OCI-LY1 (cell line): Measurements from ENCODE around the gene PTPRS.

Experiments
- H2AFZ ChIP-seq: fragments of 200-600 bp; sonication (generic), shearing (Covaris generic); 2 replicates; pipeline ENCODE4 v1.6.0; 2014; ENCODE audit warnings: antibody characterized with exemption, mild to moderate bottlenecking, low read length
- H3F3A ChIP-seq: fragments of 200-600 bp; sonication (generic), shearing (Covaris generic); 2 replicates; pipeline ENCODE4 v1.6.0; 2014; ENCODE audit warnings: mild to moderate bottlenecking, antibody characterized with exemption, low read length, moderate library complexity; ENCODE audit not compliant: insufficient read depth
- H3K27ac ChIP-seq: fragments of 200-600 bp; sonication (generic); 2 replicates; pipeline ENCODE4 v1.5.1; 2014; ENCODE audit warnings: low read length, mixed run types, mild to moderate bottlenecking, low read depth; ENCODE audit not compliant: poor library complexity, severe bottlenecking
- H3K27me3 ChIP-seq: fragments of 200-600 bp; sonication (generic); 2 replicates; pipeline ENCODE4 v1.6.0; 2014; ENCODE audit warnings: antibody characterized with exemption, mild to moderate bottlenecking, low read length, moderate library complexity; ENCODE audit not compliant: insufficient read depth
- H3K36me3 ChIP-seq: fragments of 200-600 bp; sonication (generic); 2 replicates; pipeline ENCODE4 v1.6.1; 2014; ENCODE audit warnings: mild to moderate bottlenecking, antibody characterized with exemption, low read length, moderate library complexity, mixed read lengths; ENCODE audit not compliant: insufficient read depth
- H3K4me1 ChIP-seq: fragments of 200-600 bp; sonication (generic); 2 replicates; pipeline ENCODE4 v1.5.1; 2014; ENCODE audit warnings: mild to moderate bottlenecking, low read length, moderate library complexity; ENCODE audit not compliant: insufficient read depth, severe bottlenecking
- H3K4me2 ChIP-seq: fragments of 200-600 bp; sonication (generic), shearing (Covaris generic); 2 replicates; pipeline ENCODE4 v1.6.1; 2014; ENCODE audit warnings: low read length
- H3K4me3 ChIP-seq: fragments of 200-600 bp; sonication (generic); 2 replicates; pipeline ENCODE4 v1.5.1; 2014; ENCODE audit warnings: low read length, low read depth, mild to moderate bottlenecking, mixed read lengths; ENCODE audit not compliant: poor library complexity, severe bottlenecking
- H3K79me2 ChIP-seq: fragments of 200-600 bp; shearing (Covaris generic); 2 replicates; pipeline ENCODE4 v1.6.1; 2016; ENCODE audit warnings: mixed run types, low read length, mixed read lengths; ENCODE audit not compliant: insufficient read depth
- H3K9ac ChIP-seq: fragments of 200-600 bp; sonication (generic), shearing (Covaris generic); 2 replicates; pipeline ENCODE4 v1.6.1; 2014; ENCODE audit warnings: mild to moderate bottlenecking, low read length, mixed read lengths
- H3K9me2 ChIP-seq: fragments of 200-600 bp; sonication (generic), shearing (Covaris generic); 2 replicates; pipeline ENCODE4 v1.6.1; 2014; ENCODE audit warnings: low read depth, mild to moderate bottlenecking, low read length, mixed read lengths
- H3K9me3 ChIP-seq: fragments of 200-600 bp; shearing (Covaris generic); 2 replicates; pipeline ENCODE4 v1.6.1; 2014; ENCODE audit warnings: low read length, mixed read lengths
- H4K20me1 ChIP-seq: fragments of 200-600 bp; sonication (generic), shearing (Covaris generic); 2 replicates; pipeline ENCODE4 v1.6.0; 2016; ENCODE audit warnings: mild to moderate bottlenecking, low read length; ENCODE audit not compliant: insufficient read depth
- CTCF ChIP-seq: fragments of 200-600 bp; sonication (generic), shearing (Covaris generic); IDR thresholded peaks from 2 replicates; pipeline ENCODE4 v1.5.1; 2017; ENCODE audit warnings: mild to moderate bottlenecking, antibody characterized with exemption, low read length, moderate library complexity, mixed read lengths
- EZH2 ChIP-seq: fragments of 200-600 bp; sonication (generic), shearing (Covaris generic); IDR thresholded peaks from 2 replicates; pipeline ENCODE4 v1.8.0; 2017; ENCODE audit warnings: borderline replicate concordance, mixed run types, mild to moderate bottlenecking, antibody characterized with exemption, low read length, moderate library complexity, mixed read lengths

PTPRS gene

DNA sequence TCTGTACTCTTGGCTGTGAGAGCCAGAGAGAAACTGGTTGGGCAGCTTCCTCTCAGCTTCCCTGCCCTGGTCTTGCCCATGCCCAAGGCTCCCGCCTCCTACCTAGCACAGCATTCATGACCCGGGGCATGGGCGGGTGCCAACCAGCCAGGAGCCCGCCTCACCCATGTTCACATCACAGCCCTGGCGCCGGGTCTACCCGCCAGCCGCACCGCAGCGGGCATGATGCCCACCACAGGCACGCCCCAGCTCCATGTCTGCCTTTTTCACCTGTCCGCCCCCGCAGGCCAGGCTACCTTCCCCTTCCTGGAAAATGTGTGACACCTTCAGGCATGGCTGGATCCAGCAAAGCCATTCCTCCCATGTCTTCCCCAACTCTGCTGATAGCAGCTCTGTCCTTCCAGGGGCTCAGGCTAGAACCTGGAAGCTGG lies 42.1 kb downstream of the PTPRS start:
- Histone ChIP-seq H3K79me2 (no peaks in the 10 kb centered on the region), H3K27me3 (peaks cover 7% of the 10 kb centered on the region; the same call in 1 of the 2 replicates), H4K20me1 (no peaks in the 10 kb centered on the region), H3K9me2 (no peaks in the 10 kb centered on the region), H3K4me1 (no peaks in the 10 kb centered on the region), H2AFZ (no peak overlapping the region), H3K27ac (no peak overlapping the region), H3K4me2 (no peak overlapping the region), H3K9ac (no peak overlapping the region), H3K9me3 (no peaks in the 10 kb centered on the region), H3K4me3 (no peak overlapping the region), H3K36me3 (no peaks in the 10 kb centered on the region), H3F3A (no peaks in the 10 kb centered on the region)
- TF ChIP-seq EZH2 (no peak), CTCF (no peak)

DNA sequence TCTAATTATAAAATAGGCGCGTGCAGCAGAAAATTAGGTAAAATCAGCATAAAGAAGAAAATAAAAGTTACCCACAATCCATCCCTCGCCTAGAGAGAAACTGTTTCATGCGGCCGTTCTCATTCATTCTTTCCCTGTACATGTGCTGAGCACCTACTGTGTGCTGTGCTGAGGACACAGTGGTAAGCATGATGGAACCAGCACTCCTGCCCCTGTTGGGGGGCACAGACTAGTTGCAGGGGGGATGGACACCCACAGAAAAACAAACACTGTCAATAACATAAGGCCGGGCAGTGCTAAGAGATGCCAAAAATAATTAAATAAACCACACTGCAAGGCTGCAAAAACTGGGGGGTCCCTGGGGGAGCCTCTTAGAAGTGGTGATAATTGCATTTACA lies 43.3 kb downstream of the PTPRS start:
- no peaks in the 10 kb centered on the region for H4K20me1 ChIP-seq
- no peaks in the 10 kb centered on the region for H3F3A ChIP-seq
- H3K4me1 ChIP-seq: no peaks in the 10 kb centered on the region
- H2AFZ ChIP-seq: no peak overlapping the region
- no peak overlapping the region for H3K4me3 ChIP-seq
- H3K27me3 ChIP-seq: peaks cover 7% of the 10 kb centered on the region; the same call in 1 of the 2 replicates
- H3K27ac ChIP-seq: no peak overlapping the region
- H3K9me2 ChIP-seq: no peaks in the 10 kb centered on the region
- TF ChIP-seq EZH2: no peak
- no peak for TF ChIP-seq CTCF
- H3K36me3 ChIP-seq: no peaks in the 10 kb centered on the region
- no peaks in the 10 kb centered on the region for H3K79me2 ChIP-seq
- no peak overlapping the region for H3K9ac ChIP-seq
- no peaks in the 10 kb centered on the region for H3K9me3 ChIP-seq
- H3K4me2 ChIP-seq: no peak overlapping the region

- Histone ChIP-seq H3K27ac (no peak overlapping the region), H3K27me3 (peaks cover 7% of the 10 kb centered on the region; the same call in 1 of the 2 replicates), H2AFZ (no peak overlapping the region), H3K4me1 (no peaks in the 10 kb centered on the region), H3K9ac (no peak overlapping the region), H3K4me2 (no peak overlapping the region), H3K9me2 (no peaks in the 10 kb centered on the region), H3F3A (no peaks in the 10 kb centered on the region), H4K20me1 (no peaks in the 10 kb centered on the region), H3K4me3 (no peak overlapping the region), H3K9me3 (no peaks in the 10 kb centered on the region), H3K79me2 (no peaks in the 10 kb centered on the region), H3K36me3 (no peaks in the 10 kb centered on the region)
- TF ChIP-seq CTCF (no peak), EZH2 (no peak)
Observed at GRCh38 chr19:5296457-5297271, 43.9 kb downstream of the PTPRS start.
